DMS114 treated with DMSO at 0.1 percent for 48 hours (cell line): Measurements from ENCODE around the gene PDPN.

ENCODE experiments used
- DNase-seq: peaks from one replicate; lab custom pipeline; 2025; ENCODE audit not compliant: unreplicated experiment; lab: John Stamatoyannopoulos, UW

The PDPN gene

DNA sequence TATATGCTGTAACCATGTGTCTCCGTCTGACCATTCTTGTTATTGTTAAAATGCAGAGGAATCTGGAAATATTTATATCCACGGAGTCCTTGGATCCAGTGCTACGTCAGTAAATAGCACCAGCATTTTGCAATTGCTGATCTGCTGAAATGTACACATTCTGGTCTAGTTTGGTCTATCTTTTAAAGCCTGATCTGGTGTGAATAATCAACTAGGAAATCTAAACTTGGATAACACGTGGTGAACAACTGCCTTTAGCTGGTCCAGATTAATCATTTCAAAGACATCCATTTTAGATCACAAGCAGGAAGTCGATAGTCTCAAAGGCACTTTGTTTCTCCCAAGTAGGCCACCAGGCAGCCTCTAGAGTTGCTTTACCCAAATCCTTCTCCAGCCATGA, 32.6 kb downstream of the PDPN start:
- no peak for DNase-seq

- no peak for DNase-seq
Measured at GRCh38 chr1:13617108-13617507, 33.5 kb downstream of the PDPN start.

- no peak for DNase-seq
Measured at GRCh38 chr1:13617773-13618172, 34.1 kb downstream of the PDPN start.

DNA sequence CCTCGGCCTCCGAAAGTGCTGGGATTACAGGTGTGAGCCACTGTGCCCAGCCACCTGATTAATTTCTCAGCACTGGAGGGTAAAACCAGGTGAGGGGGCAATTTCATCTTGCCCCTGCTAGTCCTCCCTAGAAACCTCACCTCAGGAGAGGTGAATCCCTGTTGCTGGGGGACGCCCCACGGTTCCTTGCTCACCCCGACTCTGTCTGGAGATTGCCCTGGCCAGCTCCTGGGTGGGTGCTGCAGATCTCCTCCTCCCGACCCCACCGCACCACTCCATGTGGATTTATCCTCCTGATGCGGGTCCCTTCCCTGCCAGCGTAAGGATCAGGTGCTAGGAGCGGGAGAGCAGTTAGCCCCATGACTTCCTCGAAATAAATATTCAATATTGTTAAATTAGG, 34.9 kb downstream of the PDPN start:
- no peak for DNase-seq

DNA sequence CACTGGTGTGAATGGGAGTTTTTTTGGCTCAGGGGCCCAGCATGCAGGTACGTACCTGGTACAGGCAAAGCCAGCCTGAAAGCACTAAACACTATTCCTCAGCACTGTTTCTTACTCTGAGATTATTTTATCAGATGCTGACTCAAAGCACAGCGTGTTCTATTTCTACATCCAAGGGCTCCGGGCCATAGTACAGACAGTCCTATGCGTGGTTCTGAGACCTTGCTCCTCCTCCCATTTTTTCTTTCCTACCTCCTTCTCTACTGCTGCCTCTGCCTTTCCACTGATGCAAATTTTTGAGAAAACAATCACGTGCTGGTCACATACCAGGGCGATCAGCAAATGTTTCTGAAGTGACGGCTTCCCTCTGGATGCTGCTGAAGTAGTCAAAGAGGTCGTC, 36.3 kb downstream of the PDPN start:
- no peak for DNase-seq

DNA sequence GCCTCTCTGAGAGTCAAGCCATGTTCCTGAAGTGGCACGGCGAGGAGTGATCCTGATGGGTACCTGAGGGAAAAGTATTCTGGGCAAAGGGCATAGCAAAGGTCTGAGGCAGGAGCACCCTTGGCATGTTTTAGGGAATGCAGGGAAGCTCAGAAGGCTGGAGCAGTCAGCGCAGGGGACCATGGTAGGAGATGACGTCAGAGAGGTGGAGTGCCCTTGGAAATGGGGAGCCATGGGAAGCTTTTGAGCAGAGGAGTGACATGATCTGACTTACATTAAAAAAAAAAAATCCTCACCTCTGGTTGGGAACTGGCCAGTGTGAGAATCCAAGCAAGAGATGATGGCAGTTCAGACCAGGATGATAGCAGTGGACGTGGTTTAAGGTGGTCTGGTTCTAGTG, 37.2 kb downstream of the PDPN start:
- no peak for DNase-seq

- DNase-seq, result no peak
Measured at GRCh38 chr1:13622446-13622845, 38.8 kb downstream of the PDPN start.

- DNase-seq, result no peak
Measured at GRCh38 chr1:13623021-13623637, 39.5 kb downstream of the PDPN start.

DNA sequence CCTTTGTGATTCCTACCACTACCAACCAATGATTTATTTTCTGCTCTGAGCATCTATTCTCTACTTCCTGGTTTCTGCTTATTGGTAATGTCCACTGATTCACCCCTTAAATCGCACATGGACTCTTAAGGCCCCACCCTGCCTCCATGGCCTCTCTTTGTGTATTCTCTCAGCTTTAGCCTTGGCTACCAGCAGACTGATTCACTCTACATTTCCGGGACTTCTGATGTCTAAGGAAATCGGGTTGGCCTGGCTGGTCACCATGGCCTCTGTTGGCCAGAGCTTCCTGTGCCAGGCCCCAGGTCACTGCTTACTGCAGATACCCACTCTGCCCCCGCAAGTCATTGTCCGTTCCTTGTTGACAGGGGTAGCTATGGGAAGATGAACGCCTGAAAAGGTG, 40.9 kb downstream of the PDPN start:
- no peak for DNase-seq

- no peak for DNase-seq
Measured at GRCh38 chr1:13627127-13627526, 43.5 kb downstream of the PDPN start.

- no peak for DNase-seq
Measured at GRCh38 chr1:13628218-13628617, 44.6 kb downstream of the PDPN start.

DNA sequence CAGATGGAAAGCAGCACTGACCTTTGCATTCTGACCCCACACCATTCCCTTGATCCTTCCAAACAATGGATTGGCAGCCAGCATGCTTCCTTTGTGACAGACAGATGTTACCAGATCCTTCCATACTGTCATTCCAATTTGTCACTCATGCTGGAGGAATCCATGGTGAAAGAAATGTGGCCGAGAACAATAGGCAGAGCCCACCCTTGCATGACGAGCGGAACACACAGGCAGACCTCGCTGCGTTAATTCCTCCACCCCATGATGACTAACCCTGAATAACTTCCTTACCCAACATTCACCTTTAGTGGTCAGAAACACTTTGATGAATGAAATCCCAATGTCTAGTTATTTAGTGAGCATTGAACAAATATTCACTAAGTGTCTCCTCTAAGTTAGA, 45.1 kb downstream of the PDPN start:
- no peak for DNase-seq

GRCh38 chr1:13642306-13643004, 58.8 kb downstream of the PDPN start:
- no peak for DNase-seq

GRCh38 chr1:13643017-13643416, 59.4 kb downstream of the PDPN start:
- no peak for DNase-seq

DNA sequence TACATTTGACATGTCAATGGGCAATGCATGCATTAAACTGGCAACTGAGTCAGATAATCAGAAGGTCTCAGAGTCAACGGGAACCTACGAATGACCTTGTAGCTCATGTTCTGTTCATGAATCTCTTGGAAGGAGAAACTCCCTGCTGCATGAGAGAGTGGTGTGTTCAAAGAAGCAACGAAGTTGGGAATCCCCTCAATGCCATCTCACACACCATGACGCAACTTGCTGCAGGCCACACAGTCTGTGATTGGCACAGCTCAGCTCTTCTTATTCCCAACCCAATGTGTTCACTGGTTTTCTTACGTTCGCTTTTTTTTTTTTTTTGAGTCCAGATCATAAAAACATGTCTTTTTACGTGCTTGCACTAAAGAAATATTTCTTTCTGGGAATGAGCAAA, 62.9 kb downstream of the PDPN start:
- DNase-seq, result no peak

DNA sequence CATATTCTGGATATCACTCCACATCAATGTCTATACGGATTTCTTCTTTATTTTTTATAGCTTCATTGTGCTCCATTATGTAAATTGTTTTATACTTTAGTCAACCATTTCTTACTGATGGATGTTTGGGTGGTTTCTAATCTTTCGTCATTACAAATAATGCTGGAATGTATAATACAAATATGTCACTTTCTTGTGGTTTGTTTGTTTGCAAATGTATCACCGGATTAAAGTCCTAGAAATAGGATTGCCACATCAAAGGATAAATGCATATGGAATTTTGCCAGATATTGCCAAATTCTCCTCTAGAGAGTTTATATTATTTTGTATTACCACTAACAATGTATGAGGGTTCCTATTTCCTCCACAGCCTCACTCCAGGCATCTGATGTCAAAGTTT, 67.6 kb downstream of the PDPN start:
- DNase-seq, result no peak

GRCh38 chr1:13652238-13652637, 68.6 kb downstream of the PDPN start:
- no peak for DNase-seq

DNA sequence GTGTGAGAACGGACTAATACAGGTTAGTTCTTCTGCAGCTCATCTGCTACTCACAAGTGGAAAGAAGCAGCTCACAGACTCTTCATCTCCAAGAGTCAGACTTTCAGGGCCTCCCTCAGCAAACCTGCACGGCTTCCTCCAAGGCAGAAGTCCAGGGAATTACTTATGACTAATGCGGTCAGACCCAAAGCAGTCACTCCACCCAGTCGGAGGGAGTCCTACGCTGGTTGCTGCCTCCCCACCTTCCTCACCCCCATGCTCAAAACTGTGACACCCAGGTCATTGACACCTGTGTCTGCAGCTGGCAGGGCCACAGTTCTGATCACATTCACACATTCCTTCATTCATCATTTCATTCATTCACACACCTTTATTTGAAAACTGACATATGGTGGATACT, 77.9 kb downstream of the PDPN start:
- no peak for DNase-seq

DNA sequence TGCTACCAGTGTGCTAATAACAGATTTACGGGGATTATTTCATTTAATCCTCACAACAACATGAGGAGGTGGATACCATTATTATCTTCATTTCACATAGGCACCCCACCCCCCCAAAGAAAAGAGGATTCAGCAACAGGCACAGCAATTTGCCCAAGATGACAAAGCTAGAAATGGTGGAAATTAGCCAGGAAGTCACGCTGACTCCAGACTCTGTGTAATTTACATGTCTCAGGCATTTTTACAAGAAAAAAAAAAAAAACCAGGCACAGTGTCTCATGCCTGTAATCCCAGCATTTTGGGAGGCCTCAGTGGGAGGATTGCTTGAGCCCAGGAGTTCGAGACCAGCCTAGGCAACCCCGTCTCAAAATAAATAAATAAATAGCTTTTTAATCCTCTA, 78.9 kb downstream of the PDPN start:
- DNase-seq, result no peak

GRCh38 chr1:13663969-13664368, 80.3 kb downstream of the PDPN start:
- DNase-seq, result no peak

- DNase-seq, result no peak
Measured at GRCh38 chr1:13664451-13664850, 80.8 kb downstream of the PDPN start.

- no peak for DNase-seq
Measured at GRCh38 chr1:13666317-13666716, 82.7 kb downstream of the PDPN start.
